ENCODE measurements around the gene BICC1.

Gene BICC1

DNA sequence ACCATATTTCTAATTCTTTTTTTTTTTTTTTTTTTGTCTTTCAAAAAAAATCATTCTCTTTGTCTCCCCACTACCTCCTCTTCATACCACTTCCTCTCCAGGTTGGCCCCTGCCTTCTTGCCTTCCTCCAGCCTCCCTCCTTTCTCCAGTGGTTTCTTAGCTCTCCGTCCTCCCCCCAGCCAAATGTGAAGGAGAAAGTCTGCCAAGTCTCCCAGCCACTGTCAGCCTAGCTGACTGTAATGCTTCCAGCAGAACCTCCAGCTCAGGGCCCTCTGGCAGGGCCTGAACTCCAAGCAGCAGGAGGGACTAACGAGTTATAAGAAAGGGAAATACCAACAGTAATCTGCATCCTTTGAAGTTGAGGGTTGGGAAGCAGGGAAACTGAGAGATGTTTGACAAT, 35.5 kb upstream of the BICC1 start:
- H3K4me1 ChIP-seq (ENCODE audit: insufficient read depth, low read length, severe bottlenecking): no peaks in the 10 kb centered on the region
- H4K20me1 ChIP-seq (ENCODE audit: insufficient read depth, low read length): no peaks in the 10 kb centered on the region
- H3K79me2 ChIP-seq (ENCODE audit: insufficient read depth, low read length): no peaks in the 10 kb centered on the region
- no peaks in the 10 kb centered on the region for H3K27me3 ChIP-seq (ENCODE audit: insufficient read depth, low read length)
- H3F3A ChIP-seq (ENCODE audit: insufficient read depth, low read length): no peaks in the 10 kb centered on the region
- no peak overlapping the region for H3K4me3 ChIP-seq (ENCODE audit: low read depth, low read length, poor library complexity, severe bottlenecking)
- H3K36me3 ChIP-seq (ENCODE audit: insufficient read depth, low read length): no peaks in the 10 kb centered on the region
- no peak overlapping the region for H2AFZ ChIP-seq (ENCODE audit: low read length)
- no peaks in the 10 kb centered on the region for H3K9me2 ChIP-seq (ENCODE audit: low read depth, low read length)
- no peak overlapping the region for H3K4me2 ChIP-seq (ENCODE audit: low read length)
- no peak overlapping the region for H3K27ac ChIP-seq (ENCODE audit: low read depth, low read length, poor library complexity, severe bottlenecking)
- TF ChIP-seq, protein P1, sequence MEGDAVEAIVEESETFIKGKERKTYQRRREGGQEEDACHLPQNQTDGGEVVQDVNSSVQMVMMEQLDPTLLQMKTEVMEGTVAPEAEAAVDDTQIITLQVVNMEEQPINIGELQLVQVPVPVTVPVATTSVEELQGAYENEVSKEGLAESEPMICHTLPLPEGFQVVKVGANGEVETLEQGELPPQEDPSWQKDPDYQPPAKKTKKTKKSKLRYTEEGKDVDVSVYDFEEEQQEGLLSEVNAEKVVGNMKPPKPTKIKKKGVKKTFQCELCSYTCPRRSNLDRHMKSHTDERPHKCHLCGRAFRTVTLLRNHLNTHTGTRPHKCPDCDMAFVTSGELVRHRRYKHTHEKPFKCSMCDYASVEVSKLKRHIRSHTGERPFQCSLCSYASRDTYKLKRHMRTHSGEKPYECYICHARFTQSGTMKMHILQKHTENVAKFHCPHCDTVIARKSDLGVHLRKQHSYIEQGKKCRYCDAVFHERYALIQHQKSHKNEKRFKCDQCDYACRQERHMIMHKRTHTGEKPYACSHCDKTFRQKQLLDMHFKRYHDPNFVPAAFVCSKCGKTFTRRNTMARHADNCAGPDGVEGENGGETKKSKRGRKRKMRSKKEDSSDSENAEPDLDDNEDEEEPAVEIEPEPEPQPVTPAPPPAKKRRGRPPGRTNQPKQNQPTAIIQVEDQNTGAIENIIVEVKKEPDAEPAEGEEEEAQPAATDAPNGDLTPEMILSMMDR (IDR thresholded peaks at IDR 0.05; ENCODE audit: low read length): no peak
- TF ChIP-seq EZH2 (IDR thresholded peaks at IDR 0.05; ENCODE audit: borderline replicate concordance, low read length): no peak
- H3K9ac ChIP-seq (ENCODE audit: low read length): no peak overlapping the region
- no peaks in the 10 kb centered on the region for H3K9me3 ChIP-seq (ENCODE audit: low read length)

DNA sequence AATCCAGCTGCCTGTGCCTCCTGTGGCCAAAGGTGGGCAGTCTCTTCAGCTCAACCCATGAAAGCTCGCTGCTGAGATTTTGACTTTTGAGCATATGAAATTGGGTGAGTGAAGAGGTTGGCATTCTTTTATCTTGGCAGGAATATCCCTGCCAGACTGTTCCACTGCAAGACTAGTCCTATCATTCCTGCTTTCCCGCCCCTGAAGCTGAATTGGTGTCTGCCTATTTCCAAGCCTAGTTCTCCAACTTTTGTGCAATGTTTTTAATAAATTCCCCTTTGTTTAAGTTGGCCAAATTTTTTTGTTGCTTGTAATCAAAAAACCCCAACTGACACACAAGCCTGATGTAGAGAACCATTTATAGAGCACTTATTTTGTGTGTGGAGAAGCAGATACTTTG, 34.8 kb upstream of the BICC1 start:
- Histone ChIP-seq H3K4me2 (ENCODE audit: low read length) (no peak overlapping the region), H3K9me3 (ENCODE audit: low read length) (no peaks in the 10 kb centered on the region), H3K36me3 (ENCODE audit: insufficient read depth, low read length) (no peaks in the 10 kb centered on the region), H3K9ac (ENCODE audit: low read length) (no peak overlapping the region), H3K4me3 (ENCODE audit: low read depth, low read length, poor library complexity, severe bottlenecking) (no peak overlapping the region), H2AFZ (ENCODE audit: low read length) (no peak overlapping the region), H3K4me1 (ENCODE audit: insufficient read depth, low read length, severe bottlenecking) (no peaks in the 10 kb centered on the region), H3K9me2 (ENCODE audit: low read depth, low read length) (no peaks in the 10 kb centered on the region), H3F3A (ENCODE audit: insufficient read depth, low read length) (no peaks in the 10 kb centered on the region), H3K27me3 (ENCODE audit: insufficient read depth, low read length) (no peaks in the 10 kb centered on the region), H4K20me1 (ENCODE audit: insufficient read depth, low read length) (no peaks in the 10 kb centered on the region), H3K27ac (ENCODE audit: low read depth, low read length, poor library complexity, severe bottlenecking) (no peak overlapping the region), H3K79me2 (ENCODE audit: insufficient read depth, low read length) (no peaks in the 10 kb centered on the region)
- no peak for TF ChIP-seq EZH2 (IDR thresholded peaks at IDR 0.05; ENCODE audit: borderline replicate concordance, low read length)
- TF ChIP-seq, protein P1 (IDR thresholded peaks at IDR 0.05; ENCODE audit: low read length): no peak

DNA sequence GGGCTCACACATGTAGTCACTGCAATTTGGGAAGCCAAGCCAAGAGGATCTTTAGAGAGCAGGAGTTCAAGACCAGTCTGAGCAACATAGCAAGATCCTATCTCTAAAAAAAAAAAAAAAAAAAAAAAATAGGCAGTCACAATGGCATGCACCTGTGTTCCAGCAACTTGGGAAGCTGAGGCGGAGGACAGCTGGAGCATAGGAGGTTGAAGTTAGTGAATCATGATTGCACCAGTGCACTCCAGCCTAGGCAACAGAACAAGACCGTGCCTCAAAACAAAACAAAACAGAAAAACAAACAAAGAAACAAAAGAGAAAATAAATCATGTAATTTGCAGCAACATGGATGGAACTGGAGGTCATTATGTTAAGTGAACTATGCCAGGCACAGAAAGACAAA, 33.6 kb upstream of the BICC1 start:
- Histone ChIP-seq H3K9ac (ENCODE audit: low read length) (no peak overlapping the region), H3K79me2 (ENCODE audit: insufficient read depth, low read length) (no peaks in the 10 kb centered on the region), H2AFZ (ENCODE audit: low read length) (no peak overlapping the region), H3K4me1 (ENCODE audit: insufficient read depth, low read length, severe bottlenecking) (no peaks in the 10 kb centered on the region), H3K4me3 (ENCODE audit: low read depth, low read length, poor library complexity, severe bottlenecking) (no peak overlapping the region), H3K9me2 (ENCODE audit: low read depth, low read length) (no peaks in the 10 kb centered on the region), H4K20me1 (ENCODE audit: insufficient read depth, low read length) (no peaks in the 10 kb centered on the region), H3K36me3 (ENCODE audit: insufficient read depth, low read length) (no peaks in the 10 kb centered on the region), H3F3A (ENCODE audit: insufficient read depth, low read length) (no peaks in the 10 kb centered on the region), H3K27ac (ENCODE audit: low read depth, low read length, poor library complexity, severe bottlenecking) (no peak overlapping the region), H3K4me2 (ENCODE audit: low read length) (no peak overlapping the region), H3K27me3 (ENCODE audit: insufficient read depth, low read length) (no peaks in the 10 kb centered on the region), H3K9me3 (ENCODE audit: low read length) (no peaks in the 10 kb centered on the region)
- TF ChIP-seq EZH2 (IDR thresholded peaks at IDR 0.05; ENCODE audit: borderline replicate concordance, low read length): no peak
- TF ChIP-seq, protein P1 (IDR thresholded peaks at IDR 0.05; ENCODE audit: low read length): no peak

All from OCI-LY1 (cell line).